Erythroblast (primary cell): Measurements from ENCODE around the gene PLAC9.

Source experiments
- GATA1 ChIP-seq: IDR thresholded peaks from 2 replicates; pipeline ENCODE4 v1.6.1; 2011; ENCODE audit warnings: low read depth, mild to moderate bottlenecking, control low read depth, low read length, moderate library complexity
- POLR2A ChIP-seq: IDR thresholded peaks from 2 replicates; pipeline ENCODE4 v1.6.1; 2011; ENCODE audit warnings: mild to moderate bottlenecking, low read length

GRCh38 chr10:80100861-80101695 lies 31.5 kb upstream of the PLAC9 start:
- no peak for TF ChIP-seq POLR2A
- no peak for TF ChIP-seq GATA1
